GM18505 (cell line): ENCODE data around the gene NUP93.

ENCODE experiments used
- ATAC-seq: cut with Tn5 transposase; IDR thresholded peaks from one replicate; pipeline ENCODE4 v1.9.1; 2021; ENCODE audit not compliant: unreplicated experiment
- POLR2A ChIP-seq: IDR thresholded peaks from 4 replicates; pipeline ENCODE4 v1.6.1; 2011; ENCODE audit warnings: borderline replicate concordance; ENCODE audit not compliant: insufficient read depth, insufficient read length; ENCODE audit errors: extremely low read depth

NUP93 gene

GRCh38 chr16:56729735-56730662 is at the start of gene NUP93:
Gene NUP93 (plus strand): TSS chr16:56730129. CDS start chr16:56748248, 18,119 bp downstream.
- peak; percentile 85 for TF ChIP-seq POLR2A
- peak; percentile 74 for ATAC-seq

- ATAC-seq: peak; percentile 97
- peak; percentile 85 for TF ChIP-seq POLR2A
Observed at GRCh38 chr16:56681939-56682702, 47.8 kb upstream of the NUP93 start, which contains the start of gene MT1X. Gene MT1X (plus strand): TSS chr16:56682470. CDS start chr16:56682541, 71 bp downstream.

- no peak for TF ChIP-seq POLR2A
- ATAC-seq: peak; percentile 12
Observed at GRCh38 chr16:56682703-56683397, 47.1 kb upstream of the NUP93 start.

GRCh38 chr16:56683424-56684172 is 46.3 kb upstream of the NUP93 start:
- no peak for TF ChIP-seq POLR2A
- ATAC-seq: no peak

- no peak for ATAC-seq
- no peak for TF ChIP-seq POLR2A
Observed at GRCh38 chr16:56684256-56684925, 45.5 kb upstream of the NUP93 start.

GRCh38 chr16:56684926-56685590 is 44.9 kb upstream of the NUP93 start:
- no peak for ATAC-seq
- TF ChIP-seq POLR2A: no peak

- ATAC-seq: no peak
- no peak for TF ChIP-seq POLR2A
Observed at GRCh38 chr16:56686758-56687157, 43.2 kb upstream of the NUP93 start.

- TF ChIP-seq POLR2A: no peak
- no peak for ATAC-seq
Observed at GRCh38 chr16:56688762-56689161, 41.2 kb upstream of the NUP93 start.

- no peak for ATAC-seq
- no peak for TF ChIP-seq POLR2A
Observed at GRCh38 chr16:56689171-56689570, 40.8 kb upstream of the NUP93 start.

- no peak for TF ChIP-seq POLR2A
Observed at GRCh38 chr16:56690420-56691122, 39.4 kb upstream of the NUP93 start.

GRCh38 chr16:56691885-56692284 is 38.0 kb upstream of the NUP93 start:
- no peak for ATAC-seq
- no peak for TF ChIP-seq POLR2A

More at GRCh38 chr16:56690420-56691122, 39.4 kb upstream of the NUP93 start:
- no peak for ATAC-seq
